A549 treated with DMSO at 1 μM for 4 hours (cell line): ENCODE data around the gene RABIF. TPM values are rescaled to one million over a fixed set of nuclear protein-coding genes. Genes with fewer than 3 reads are reported as not detected.

Source experiments
- total RNA-seq: library from RNA; stranded (reverse); fragments of 200-300 nt; extraction: Qiagen RNA extraction; gene quantifications from 5 replicates; pipeline ENCODE4 v1.2.3, GENCODE V29; 2022; ENCODE audit warnings: low read depth

The RABIF gene
- total RNA-seq = 13.6 to 15.1 TPM (median 14.1 TPM) in 5 replicates

GRCh38 chr1:202888531-202889360 is at the start of gene RABIF:
TSS of gene RABIF (minus strand) at chr1:202889149. CDS start at chr1:202889098, 51 bp downstream.

GRCh38 chr1:202926581-202927491 is 37.9 kb upstream of the RABIF start, which contains the start of gene KLHL12:
TSS of gene KLHL12 (minus strand) at chr1:202927234. CDS start at chr1:202925162, 2,072 bp downstream.

Other genes with a start within 250 kb of the RABIF start
- 0.01 to 0.05 TPM (median 0.03 TPM) in 5 replicates for gene SYT2, start 178.7 kb downstream of the RABIF start, total RNA-seq
- 14.8 to 20.7 TPM (median 18.7 TPM) in 5 replicates for gene KDM5B, start 80.7 kb downstream of the RABIF start, total RNA-seq
- gene PCAT6, start 78.2 kb downstream of the RABIF start, total RNA-seq = 2.5 to 4.3 TPM (median 3.4 TPM) in 5 replicates
- gene KLHL12, start 38.1 kb upstream of the RABIF start, total RNA-seq = 16.8 to 20.6 TPM (median 18.8 TPM) in 5 replicates
- 59.5 to 72.0 TPM (median 71.2 TPM) in 5 replicates for gene ADIPOR1, start 69.2 kb upstream of the RABIF start, total RNA-seq
- gene CYB5R1, start 78.1 kb upstream of the RABIF start, total RNA-seq = 20.9 to 24.3 TPM (median 21.7 TPM) in 5 replicates
- gene TMEM183A, start 118.2 kb upstream of the RABIF start, total RNA-seq = 47.8 to 54.5 TPM (median 50.0 TPM) in 5 replicates
- 0.21 to 0.74 TPM (median 0.40 TPM) in 5 replicates for gene PPFIA4, start 137.3 kb upstream of the RABIF start, total RNA-seq
- not detected in 5 replicates for gene MYOG, start 196.9 kb upstream of the RABIF start, total RNA-seq
- gene ADORA1, start 238.6 kb upstream of the RABIF start, total RNA-seq = 0.62 to 1.5 TPM (median 1.3 TPM) in 5 replicates